DMS 273 treated with DMSO at 0.1 percent for 48 hours (cell line): ENCODE data around the gene CXCR3.
"Not testable (repeated sequence)": the region's sequence is repeated elsewhere in the genome, so short reads cannot be mapped to it uniquely, and the experiment has no call there.

Experiments
- DNase-seq: peaks from one replicate; lab custom pipeline; 2025; lab: John Stamatoyannopoulos, UW

CXCR3 gene

DNA sequence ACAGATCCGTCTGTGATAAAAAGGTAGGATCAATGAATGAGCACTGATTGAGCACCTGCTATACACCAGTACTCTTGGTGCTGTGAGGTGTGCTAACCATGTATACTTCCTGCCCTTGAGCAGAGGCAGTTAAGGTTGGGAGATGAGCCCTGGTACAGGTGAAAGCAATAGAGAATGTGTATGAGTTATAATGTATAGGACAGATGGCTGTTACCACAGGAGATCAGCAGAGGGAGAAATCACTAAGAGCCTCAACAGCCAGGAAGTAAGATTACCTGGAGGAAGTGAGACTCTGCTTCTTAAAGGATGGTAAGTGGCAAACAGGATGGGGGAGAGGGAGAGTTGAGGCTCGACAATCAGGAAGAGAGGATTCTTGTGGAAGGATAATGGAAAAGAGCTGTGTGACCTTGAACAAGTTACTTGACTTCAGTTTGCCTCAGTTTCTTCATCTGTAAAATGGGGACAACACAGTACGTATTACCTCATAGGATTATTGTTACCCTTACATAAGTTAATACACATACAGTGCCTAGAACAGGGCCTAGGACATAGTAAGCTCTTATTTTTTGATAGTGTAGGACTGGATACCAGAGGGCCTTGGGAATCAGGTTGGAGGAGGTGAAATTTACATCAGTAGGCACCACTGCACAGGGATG, 9.1 kb downstream of the CXCR3 start:
- no peak for DNase-seq

DNA sequence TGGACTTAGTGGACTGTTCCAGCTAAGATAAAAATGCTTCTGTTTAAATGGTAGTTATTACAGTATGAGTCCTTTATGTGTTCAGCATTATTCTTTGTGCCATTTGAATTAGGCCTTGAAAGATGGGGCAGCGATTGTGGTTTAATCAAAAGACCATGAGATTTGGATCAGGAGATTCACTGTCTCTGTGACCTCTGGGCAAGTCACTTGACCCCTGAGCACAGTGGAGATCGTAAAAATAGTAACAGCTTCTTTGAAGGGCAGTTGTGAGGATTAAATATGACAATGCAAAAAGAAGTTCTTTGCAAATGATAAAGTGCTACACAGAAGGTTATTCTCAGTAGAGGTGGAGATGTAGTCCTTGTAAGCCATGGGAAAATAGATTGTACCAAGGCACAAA, 10.8 kb downstream of the CXCR3 start:
- DNase-seq: no peak

DNA sequence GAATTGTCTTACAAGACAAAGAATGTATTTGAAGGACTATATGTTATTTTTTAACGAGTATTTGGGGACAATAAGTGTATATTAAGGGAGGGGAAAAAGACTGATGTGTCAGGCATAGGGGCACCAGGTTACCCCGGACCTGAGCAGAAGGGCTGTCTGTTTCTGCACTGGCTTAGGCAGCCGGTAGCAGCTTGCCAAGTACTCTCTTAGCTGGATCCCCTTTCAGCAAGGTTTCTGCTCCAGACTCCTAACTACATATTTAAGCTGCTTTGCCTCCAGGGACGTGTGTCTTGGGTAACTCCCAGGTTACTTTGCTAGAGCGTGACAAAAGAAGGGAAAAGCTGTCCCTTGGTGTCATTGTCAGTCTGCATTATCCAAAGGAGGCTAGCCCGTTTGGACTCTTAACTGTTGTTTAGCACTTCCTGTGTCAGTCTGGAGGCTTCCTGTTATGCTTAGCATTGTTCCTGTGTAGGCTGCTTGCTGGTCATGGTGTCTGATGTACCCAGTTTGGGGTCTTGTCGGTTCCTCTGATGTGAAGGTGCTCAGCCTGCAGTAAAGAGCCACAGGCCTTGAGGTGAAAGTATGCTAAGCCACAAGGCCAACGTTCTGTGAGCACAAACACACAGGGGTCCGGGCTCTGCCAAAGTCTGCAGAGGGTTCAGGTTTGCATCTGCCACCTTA, 11.6 kb downstream of the CXCR3 start:
- no peak for DNase-seq

DNA sequence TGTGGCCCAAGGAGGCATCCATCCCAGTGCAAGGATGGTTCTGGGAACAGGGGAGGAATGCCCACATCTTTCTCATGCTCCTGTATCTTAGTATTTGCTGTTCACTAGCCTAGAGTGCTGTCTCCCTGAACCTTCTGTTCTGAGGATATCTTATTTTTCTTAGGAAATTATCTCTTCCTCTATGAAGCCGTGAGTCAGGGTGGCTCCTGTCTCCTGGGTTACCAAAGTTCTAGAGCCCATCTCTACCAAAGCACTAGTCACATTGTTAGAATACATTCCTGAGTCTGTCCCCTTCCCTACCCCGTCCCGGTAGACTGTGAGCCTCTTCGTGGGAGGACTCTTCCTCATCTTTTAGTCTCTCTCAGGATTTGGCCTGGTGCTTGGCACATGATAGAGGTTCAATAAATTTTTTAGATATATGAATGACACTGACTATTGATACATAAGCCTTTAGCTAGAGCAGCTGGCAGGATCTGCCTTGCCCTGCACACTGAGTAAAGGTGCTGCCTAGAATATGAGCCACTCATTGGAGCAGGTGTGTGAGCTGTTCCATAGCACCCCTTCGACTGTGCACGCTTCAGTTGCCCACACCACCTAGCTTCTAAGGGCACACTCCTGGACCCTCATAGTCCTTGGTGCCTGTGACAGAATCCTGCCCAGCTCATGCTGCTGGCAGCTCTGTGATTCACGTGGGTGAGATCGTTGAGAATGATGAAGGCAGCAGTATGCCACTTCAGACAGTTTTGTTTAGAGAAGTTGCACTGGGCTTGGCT, 13.3 kb downstream of the CXCR3 start:
- DNase-seq: no peak

DNA sequence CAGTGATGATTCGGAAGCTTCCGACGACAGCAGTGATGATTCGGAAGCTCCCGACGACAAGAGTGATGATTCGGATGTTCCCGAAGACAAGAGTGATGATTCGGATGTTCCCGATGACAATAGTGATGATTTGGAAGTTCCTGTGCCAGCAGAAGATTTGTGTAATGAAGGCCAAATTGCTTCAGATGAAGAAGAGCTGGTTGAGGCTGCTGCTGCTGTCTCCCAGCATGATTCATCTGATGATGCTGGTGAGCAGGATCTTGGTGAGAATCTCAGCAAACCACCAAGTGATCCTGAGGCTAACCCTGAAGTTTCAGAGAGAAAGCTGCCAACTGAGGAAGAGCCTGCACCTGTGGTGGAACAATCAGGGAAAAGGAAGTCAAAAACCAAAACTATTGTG, 14.2 kb downstream of the CXCR3 start:
- DNase-seq: no peak

DNA sequence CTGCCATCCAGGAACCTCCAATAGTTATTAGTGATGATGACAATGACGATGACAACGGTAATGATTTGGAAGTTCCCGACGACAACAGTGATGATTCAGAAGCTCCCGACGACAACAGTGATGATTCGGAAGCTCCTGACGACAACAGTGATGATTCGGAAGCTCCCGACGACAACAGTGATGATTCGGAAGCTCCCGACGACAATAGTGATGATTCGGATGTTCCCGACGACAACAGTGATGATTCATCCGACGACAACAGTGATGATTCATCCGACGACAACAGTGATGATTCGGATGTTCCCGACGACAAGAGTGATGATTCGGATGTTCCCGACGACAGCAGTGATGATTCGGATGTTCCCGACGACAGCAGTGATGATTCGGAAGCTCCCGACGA, 14.7 kb downstream of the CXCR3 start:
- DNase-seq: no peak

DNA sequence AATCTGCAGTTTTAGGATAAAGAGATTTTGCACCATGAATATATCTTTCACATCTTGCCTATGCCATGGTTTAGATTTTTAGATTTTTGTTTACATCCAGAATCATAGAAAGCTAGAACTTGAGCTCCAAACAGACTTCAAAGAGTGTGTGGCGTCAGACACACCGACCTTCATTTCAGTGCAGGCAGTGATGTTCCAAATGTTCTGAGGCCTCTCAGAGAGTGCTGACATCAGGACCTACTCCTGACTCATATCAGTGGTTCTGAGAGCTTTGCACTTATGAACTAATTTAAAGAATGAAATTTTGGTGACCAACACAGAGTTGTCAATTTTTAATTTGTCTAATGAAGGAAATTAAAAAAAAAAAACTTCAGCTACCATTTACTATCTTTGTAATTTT, 18.3 kb downstream of the CXCR3 start:
- no peak for DNase-seq

DNA sequence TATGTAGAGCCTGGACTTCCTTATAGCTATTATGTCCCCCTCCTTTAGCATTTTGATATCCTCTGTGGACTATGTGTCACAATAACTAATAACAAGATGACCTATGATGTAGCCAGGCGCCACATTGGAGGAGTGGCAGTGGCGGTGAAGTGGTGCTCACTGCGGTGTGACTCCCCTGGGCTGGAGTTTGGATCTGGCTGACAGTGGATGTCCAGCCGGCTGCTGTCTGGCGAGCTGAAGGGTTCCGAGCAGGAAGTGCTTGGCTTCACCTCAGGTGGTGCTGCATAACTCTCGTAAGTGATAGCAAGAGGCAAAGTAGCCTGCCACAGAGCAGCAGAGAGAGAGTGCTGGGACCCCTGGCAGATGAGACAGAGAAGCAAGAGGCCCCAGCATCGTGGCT, 25.1 kb downstream of the CXCR3 start:
- DNase-seq: not testable (repeated sequence)

DNA sequence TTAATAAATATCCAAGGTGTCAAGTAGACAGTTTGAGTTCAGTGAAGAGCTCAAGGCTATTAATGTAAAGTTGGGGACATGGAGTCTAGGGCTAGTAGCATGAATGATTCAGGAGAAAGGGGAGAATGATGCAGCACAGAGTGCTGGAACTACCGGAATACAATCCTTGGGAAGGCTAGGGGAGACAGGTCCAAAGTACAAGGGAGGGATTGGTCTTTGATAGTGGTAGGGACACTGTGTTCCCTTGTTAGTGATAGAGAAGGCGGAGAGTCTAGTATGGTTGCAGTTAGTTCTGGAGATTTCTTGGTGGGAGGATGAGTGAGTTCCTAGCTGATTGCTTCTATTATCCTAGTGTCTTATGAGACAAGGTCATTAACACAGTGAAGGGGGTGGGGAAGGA, 31.4 kb downstream of the CXCR3 start:
- DNase-seq: no peak

DNA sequence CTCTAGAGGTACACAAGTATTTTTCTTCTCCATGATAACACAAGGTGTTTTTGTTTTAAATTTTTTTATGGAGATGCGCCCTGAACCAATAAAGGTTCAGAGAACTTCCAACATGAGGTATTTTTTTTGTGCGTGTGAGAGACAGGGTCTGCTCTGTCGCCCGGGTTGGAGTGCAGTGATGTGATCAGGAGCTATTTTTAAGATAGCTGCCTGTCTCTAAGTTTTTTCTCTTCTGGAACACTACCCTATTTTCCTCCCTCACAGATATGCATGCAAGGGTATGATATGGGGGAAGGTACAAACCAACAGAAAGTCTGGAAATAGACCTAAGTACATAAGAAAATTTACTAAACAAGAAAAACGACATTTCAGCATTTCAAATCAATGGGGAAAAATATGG, 37.1 kb downstream of the CXCR3 start:
- no peak for DNase-seq

DNA sequence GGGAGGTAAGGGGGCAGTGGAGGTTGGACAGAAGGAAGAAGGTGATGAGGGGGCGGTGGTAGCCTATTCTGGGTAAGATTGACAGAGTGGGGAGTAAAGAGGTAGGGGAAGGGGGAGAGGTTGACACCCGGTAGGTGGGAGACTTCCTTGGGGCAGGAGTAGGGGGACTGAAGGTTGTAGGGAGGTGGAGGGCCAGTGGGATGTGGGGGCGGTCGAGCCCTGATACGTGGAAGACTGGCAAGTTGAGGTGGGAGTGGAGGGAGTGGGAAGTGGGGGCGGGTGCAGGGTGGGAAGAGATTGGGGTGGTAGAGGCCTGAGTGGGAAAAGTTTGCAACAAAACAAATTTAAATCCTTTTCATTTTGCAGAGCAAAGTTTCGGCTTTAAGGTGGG, 38.3 kb downstream of the CXCR3 start:
- no peak for DNase-seq

DNA sequence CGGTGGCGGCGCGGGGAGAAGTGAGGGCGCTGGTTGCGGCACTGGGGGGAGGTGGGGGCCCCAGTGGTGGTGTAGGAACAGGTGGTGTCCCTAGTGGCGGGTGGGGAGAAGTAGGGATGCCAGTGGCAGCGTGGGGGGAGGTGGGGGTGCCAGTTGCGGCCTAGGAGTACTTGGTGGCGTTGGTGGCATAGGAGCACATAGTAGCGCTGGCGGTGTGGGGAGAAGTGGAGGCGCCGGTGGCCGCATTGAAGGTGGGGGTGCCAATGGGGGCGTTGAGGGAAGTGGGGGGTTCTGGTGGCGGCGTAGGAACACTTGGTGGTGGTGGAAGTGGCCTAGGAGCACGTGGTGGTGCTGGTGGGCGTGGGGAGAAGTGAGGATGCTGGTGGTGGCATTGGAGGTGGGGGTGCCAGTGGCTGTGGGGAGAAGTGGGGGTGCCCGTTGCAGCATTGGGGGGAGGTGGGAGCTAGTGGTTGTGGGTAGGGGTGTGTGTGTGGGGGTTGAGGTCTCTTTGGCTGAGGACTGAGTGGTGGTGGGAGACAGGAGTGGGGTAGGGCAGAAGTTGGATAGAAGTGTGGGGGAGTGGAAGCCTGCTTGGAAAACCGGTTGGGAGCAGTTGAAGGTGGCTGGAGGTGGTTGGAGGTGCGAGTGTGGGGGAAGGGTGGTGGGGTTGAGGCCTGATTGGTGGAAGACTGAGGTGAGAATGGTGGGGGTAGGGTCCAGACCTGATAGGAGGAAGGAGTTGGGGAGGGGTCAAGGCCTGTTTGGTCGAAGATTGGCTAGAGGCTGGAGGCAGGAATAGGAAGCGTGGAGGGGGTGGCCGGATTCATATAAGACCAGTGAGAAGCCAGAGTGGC, 38.9 kb downstream of the CXCR3 start:
- DNase-seq: no peak

DNA sequence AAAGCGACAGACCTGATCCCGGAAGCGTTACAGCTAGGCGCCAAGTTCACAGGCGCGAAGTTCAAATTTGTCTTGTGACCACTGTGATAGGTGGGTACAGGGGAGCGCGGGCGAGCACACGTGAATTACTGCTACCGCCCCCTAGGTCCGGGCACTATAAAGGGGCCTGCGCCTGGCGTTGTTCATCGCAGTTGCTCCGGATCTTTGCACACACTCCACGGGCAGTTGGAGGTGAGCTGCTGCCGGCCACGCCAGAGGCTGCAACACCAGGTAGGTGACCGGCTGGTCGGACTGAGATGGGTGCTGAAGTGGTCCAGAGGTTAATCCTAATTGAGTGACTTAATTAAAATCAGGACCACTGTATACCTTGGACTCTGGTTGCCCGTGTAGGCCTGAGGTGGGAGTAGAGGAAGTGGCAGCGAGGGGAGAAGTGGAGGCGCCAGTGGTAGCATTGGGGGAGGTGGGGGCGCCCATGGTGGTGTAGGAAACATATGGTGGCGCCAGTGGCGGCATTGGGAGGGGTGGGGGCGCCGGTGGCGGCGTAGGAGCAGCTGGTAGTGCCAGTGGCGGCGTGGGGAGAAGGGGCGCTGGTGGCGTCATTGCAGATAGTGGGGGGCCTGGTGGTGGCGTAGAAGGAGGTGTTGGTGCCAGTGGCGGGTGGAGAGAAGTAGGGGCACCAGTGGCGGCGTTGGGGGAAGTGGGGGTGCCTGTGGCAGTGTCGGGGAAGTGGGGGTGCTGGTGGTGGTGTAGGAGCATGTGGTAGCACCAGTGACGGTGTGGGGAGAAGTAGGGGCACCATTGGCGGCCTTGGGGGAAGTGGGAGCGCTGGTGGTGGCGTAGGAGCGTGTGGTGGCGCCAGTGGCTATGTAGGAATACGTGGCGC, 39.8 kb downstream of the CXCR3 start, which contains the start of gene GCNA:
Gene GCNA, plus strand, starts transcription at position 185 of the 883 bp plus-strand sequence. CDS start 2,385 bp downstream, outside the sequence.
- DNase-seq: no peak

DNA sequence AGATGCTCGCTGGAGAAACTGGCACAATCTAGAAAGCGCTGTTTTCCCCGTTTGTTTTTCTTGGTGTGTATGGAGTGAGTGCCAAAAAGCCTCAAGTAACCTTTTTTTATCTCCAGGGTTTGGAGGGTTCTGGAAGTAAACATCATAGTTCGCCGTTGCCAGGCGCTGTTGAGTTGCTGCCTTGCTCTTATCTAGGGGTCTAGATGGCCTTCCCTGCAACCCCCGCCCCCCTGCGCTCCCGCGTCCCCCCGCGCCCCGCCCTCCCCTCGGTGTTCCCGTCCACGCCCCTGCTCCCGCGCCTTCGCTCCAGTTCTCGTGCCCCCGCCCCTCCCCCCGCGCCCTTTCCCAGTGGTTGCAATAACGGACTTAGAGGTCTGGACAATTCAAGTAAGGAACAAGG, 40.6 kb downstream of the CXCR3 start:
- DNase-seq: no peak

DNA sequence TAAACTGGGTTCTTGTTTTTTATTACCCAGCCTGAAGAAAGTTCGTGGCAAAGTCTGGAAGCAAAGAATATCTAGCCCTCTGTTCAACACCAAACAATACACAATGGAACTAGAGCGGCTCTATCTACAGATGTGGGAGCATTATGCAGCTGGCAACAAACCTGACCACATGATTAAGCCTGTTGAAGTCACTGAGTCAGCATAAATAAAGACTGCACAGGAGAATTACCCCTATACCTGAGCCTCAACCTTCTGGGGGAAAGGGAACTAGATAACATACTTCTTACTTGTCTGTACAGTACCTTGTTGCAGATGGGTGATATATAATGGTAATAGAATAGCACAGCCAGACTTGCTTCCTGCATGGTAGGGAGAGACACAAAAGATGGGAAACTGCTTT, 44.7 kb downstream of the CXCR3 start:
- no peak for DNase-seq

DNA sequence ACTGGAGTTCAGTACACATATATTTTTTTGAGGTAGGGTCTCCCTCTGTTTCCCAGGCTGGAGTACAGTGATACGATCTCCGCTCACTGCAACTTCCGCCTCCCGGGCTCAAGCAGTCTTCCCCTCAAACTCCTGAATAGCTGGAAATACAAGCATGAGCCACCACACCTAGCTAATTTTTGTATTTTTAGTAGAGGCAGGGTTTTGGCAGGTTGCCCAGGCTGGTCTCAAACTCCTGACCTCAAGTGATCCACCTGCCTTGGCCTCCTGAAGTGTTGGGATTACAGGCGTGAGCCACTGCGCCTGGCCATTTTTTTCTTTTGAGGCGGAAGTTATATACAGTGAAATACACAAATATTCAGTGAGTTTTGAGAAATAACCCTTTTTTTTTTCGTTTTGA, 46.9 kb downstream of the CXCR3 start:
- DNase-seq: not testable (repeated sequence)
